Adipose tissue (tissue), 3 donors: Measurements from ENCODE around the gene KIAA0825. TPM values are rescaled to one million over a fixed set of nuclear protein-coding genes. Genes with fewer than 3 reads are reported as not detected.

Source experiments
- H3K27ac ChIP-seq: one replicate; pipeline ENCODE4 v1.5.1; 2013; ENCODE audit warnings: low read depth, low read length
- WGBS, 3 donors: extraction: QIAGEN DNeasy Blood & Tissue Kit; methylation state at CpG; one replicate each; pipeline ENCODE4 v1.1.7; 2013; 5-methylcytosine and 5-hydroxymethylcytosine counted together
- polyA plus RNA-seq, 3 donors: library from polyadenylated mRNA; stranded (reverse); fragments of 200-250 nt; gene quantifications; one replicate each; pipeline ENCODE4 v1.2.3, GENCODE V29; 2013
- donor health status: healthy with polysubstance abuse.
- donor health status: Bipolar disorder and iron deficiency.
- donor health status: healthy.

The KIAA0825 gene
- polyA plus RNA-seq, 3 donors = 0.33 to 1.7 (median 0.36) TPM

GRCh38 chr5:94304146-94304545, 314.3 kb downstream of the KIAA0825 start:
- H3K27ac ChIP-seq = no peak overlapping the region
- WGBS, 3 donors = 92 to 94% (median 94%) methylated on average over 7 of the region's 7 CpGs

GRCh38 chr5:94288937-94289336, 329.5 kb downstream of the KIAA0825 start:
- WGBS, 3 donors = 69 to 83% (median 72%) methylated on average over 4 of the region's 4 CpGs
- no peak overlapping the region for H3K27ac ChIP-seq

GRCh38 chr5:94285984-94286383, 332.4 kb downstream of the KIAA0825 start:
- H3K27ac ChIP-seq = no peak overlapping the region

- 84 to 90% (median 89%) methylated on average over 2 of the region's 2 CpGs for WGBS, 3 donors
Measured at GRCh38 chr5:94283093-94283492, 335.3 kb downstream of the KIAA0825 start.

DNA sequence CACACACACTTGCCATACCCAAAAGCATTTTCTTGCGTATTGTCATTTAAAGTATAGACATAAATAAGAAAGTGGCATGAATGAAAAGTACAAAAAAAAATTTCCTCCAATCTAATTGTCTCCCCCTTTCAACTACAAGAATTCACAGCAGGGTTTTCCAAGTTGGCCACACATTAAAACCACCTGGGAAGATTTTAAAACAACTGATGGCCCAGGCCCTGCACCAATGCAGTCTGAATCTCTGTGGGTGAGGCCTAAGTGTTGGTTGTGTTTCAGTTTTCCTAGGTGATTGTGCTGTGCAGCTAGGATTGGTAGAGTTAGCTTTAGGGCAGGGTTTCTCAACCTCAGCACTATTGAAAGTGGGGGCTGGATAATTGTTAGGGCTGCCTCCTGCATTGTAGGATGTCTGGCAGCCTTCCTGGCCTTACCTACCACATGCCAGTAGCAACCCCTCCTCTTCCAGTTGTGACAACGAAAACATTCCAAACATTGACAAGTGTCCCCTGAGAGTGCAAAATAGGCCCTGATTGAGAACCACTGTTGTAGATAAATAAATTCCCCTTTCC, 337.1 kb downstream of the KIAA0825 start:
- 89 to 100% (median 90%) methylated on average over 2 of the region's 2 CpGs for WGBS, 3 donors
- no peak overlapping the region for H3K27ac ChIP-seq

More at GRCh38 chr5:94283093-94283492, 335.3 kb downstream of the KIAA0825 start:
- no peak overlapping the region for H3K27ac ChIP-seq

DNA sequence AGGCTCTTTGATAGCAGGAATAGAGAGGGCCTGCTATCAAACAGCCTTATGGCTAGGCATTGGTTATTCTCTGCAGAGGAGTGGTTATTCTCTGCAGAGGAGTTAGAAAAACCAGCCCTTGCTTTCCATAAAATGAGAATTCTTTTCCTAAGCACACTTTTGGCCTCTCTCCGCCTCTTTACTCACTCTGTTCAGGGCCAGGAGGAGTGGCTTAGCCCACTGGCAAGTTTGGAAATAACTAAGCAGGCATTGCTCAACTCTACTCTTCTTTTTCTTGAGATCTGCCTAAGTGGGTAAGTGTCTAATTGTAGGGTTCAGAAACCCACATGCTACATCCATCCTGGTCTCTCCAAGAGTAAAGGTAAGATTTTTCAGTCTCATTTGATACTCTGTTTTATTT, 341.7 kb downstream of the KIAA0825 start:
- WGBS, 3 donors = 68 to 81% (median 70%) methylated on average over 1 of the region's 1 CpG
- no peak overlapping the region for H3K27ac ChIP-seq

DNA sequence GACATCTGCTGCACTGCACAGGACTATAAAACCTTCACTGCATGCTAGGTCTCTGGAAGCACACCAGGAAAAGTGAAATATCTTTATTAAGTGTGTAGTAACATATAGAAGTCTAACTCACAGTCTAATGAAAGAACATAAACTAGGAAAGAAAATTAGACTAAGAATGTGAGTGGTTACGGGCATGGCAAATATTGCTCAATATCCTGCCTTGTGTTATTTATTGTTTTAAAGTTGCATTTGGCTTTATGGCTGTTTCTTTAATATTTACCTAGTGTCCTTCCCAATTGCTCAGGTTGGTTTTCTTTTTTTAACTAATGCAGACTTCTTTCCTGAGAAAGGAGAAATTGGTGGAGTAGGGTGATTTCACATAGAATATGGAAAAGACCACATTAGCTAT, 342.4 kb downstream of the KIAA0825 start:
- H3K27ac ChIP-seq = no peak overlapping the region
- 55 to 92% (median 58%) methylated on average over 1 of the region's 1 CpG for WGBS, 3 donors

GRCh38 chr5:94274707-94275106, 343.7 kb downstream of the KIAA0825 start:
- no peak overlapping the region for H3K27ac ChIP-seq
- 93 to 97% (median 96%) methylated on average over 4 of the region's 4 CpGs for WGBS, 3 donors

DNA sequence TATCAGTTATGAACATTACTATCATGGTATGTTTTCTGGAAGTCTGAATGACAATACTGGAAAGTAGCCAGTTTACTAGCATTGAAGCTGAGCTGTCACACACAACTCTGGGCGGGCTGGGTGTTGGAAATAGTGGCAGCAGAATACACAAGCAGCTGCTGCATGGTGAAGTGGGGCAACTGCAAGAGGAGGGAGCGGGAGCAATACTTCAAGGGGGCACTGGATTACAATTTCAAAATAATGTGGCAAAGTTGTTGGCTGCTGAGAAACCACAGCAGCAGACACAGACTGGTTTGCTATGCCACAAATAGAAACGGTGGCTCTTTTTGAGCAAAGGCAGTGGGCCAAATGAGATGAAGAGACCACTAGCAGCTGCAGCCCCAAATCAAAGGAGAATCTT, 350.2 kb downstream of the KIAA0825 start:
- H3K27ac ChIP-seq = no peak overlapping the region
- WGBS, 3 donors = 62 to 92% (median 74%) methylated on average over 3 of the region's 3 CpGs

DNA sequence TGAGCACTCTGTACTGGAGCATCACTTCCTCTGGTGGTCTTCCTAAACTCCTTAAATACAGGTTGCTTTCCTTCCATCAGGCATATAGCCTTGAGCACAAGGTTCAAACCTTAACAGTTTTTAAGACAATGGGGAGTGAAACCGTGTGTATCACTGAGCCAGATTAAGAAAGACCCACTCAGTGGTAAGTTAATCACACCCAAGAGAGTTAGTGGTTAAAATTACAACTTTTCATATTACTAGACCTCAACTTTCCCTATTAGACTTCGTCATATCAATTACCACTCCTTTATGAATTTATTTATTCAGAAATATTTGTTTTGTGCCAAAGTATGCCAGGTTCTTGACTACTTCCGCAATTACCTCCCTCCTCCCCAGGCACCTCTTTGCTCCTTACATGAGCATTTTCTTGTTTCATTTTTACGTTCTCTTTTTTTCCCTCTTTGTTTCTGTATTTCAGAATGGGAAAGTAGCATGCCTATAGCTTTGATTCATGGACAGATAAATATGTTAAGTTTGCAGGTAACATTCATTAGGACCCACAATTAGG, 351.0 kb downstream of the KIAA0825 start:
- 78 to 85% (median 81%) methylated on average over 4 of the region's 4 CpGs for WGBS, 3 donors
- H3K27ac ChIP-seq = no peak overlapping the region

DNA sequence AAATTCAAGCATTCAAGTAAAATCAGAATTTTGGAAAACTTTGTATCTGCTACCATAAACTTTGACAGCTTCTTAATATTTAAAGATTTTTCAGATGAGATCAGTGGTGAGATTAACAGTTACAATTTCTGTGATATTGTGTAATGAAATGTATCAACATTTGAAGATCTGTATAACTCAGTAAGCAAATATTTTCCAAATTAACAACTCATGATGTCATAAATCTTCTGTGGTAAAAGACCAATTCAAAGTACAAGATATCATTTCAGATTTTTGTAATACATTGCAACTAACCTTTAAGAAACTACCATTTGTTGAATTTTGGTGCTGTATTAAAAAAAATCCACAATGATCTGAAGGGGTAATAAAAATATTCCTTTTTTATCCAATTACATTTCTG, 352.2 kb downstream of the KIAA0825 start:
- no peak overlapping the region for H3K27ac ChIP-seq

GRCh38 chr5:94263068-94263467, 355.3 kb downstream of the KIAA0825 start:
- H3K27ac ChIP-seq = no peak overlapping the region
- WGBS, 3 donors = 73 to 87% (median 75%) methylated on average over 1 of the region's 1 CpG

GRCh38 chr5:94260096-94260495, 358.3 kb downstream of the KIAA0825 start:
- H3K27ac ChIP-seq = no peak overlapping the region

DNA sequence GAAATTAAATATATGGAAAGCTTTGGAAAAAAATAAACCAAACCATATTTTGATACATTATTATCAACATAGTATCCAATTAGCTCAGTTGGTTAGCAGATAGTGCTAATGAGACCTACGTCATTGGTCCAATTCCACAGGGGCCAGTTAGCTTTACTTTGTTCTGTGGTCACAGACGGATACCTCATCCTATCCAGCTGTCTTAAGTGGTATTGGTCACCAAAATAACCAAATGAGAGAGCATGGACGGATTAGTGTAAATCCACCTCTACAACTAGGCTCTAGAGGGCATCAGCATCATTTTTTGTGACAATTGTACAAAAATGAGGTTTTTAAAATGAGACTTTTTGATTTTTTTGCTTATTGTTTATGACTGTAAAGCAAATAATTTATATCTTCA, 364.2 kb downstream of the KIAA0825 start:
- WGBS, 3 donors = 64 to 89% (median 78%) methylated on average over 3 of the region's 3 CpGs
- no peak overlapping the region for H3K27ac ChIP-seq

More at GRCh38 chr5:94260096-94260495, 358.3 kb downstream of the KIAA0825 start:
- WGBS, 3 donors = 95 to 100% (median 98%) methylated on average over 1 of the region's 1 CpG

- H3K27ac ChIP-seq = no peak overlapping the region
- 73 to 88% (median 85%) methylated on average over 5 of the region's 5 CpGs for WGBS, 3 donors
Measured at GRCh38 chr5:94250985-94251384, 367.4 kb downstream of the KIAA0825 start.

- 80 to 88% (median 83%) methylated on average over 2 of the region's 2 CpGs for WGBS, 3 donors
- no peak overlapping the region for H3K27ac ChIP-seq
Measured at GRCh38 chr5:94249430-94249829, 369.0 kb downstream of the KIAA0825 start.

DNA sequence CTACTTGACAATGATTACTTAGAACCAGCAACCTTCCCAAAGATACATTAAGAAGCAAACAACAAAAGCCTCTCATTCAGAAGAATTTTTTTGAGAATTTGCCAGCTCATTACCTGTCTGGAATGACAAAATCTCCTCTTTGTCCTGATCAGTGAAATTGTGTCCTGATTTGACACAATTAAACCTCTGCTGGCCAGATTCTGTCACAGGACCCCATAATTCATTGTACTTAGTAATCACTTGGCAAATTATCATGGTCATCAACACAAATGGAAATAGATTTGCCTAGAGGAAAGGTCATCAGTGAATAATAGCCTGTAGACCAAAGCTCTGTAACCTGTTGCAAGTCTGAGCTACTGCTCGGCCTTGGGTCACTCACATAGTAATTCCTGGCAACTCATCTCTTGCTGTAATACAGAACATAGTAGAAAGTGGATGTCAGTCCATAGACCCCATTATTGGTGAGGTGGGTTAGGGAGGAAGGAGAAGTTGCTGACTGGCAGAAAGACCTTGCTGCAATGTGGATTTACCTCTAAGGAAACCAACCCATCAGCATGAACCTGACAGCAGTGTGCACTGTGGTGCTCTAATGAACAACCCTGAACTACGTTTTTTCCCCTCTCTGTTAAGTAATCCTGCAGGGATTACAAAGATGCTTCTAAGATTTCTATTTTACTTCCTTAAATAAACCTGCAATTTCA, 370.1 kb downstream of the KIAA0825 start:
- H3K27ac ChIP-seq = no peak overlapping the region
- 54 to 90% (median 62%) methylated on average over 2 of the region's 2 CpGs for WGBS, 3 donors

DNA sequence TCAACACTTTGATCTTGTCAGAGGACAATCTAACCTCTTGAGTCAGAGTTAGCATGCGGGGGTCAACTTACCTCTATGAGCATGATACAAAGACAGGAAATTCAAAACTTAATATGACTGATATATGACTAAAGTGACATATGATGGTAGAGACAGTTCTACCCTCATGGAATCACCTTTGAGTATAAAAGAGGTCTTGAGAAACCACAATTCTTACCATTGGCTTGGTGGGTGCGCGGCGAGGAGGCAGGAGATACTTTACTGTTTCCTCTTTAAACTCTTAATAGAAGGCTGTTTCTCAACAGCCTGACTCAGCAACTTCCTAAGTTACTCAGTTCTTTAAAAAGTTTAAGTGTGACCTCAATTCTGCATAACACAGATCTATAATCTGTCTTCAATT, 372.8 kb downstream of the KIAA0825 start:
- WGBS, 3 donors = 60 to 86% (median 65%) methylated on average over 4 of the region's 4 CpGs
- H3K27ac ChIP-seq = no peak overlapping the region

- 35 to 38% (median 38%) methylated on average over 1 of the region's 1 CpG for WGBS, 3 donors
- no peak overlapping the region for H3K27ac ChIP-seq
Measured at GRCh38 chr5:94244921-94245320, 373.5 kb downstream of the KIAA0825 start.

DNA sequence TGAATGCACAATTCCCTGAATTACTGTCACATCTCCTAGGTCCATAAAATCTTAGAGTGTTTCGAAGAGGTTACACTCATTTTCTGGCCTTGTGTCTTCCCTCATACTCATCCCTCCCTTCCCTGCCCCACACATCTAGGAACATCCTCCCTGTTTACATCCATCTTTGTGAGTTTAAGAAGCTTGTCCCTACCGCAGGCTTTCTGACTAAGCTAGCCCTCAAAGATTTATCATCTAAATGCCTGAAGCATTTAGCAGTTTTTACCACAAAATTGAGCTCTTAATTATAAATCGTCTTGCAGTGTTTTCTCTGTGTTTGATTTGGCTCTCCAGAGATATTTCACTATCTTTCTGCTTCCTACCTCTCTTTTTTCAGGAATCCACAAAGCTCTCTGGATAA, 374.8 kb downstream of the KIAA0825 start:
- H3K27ac ChIP-seq = no peak overlapping the region
- WGBS, 3 donors = 61 to 64% (median 63%) methylated on average over 3 of the region's 3 CpGs
